A673 (cell line): ENCODE results near the gene DOCK6. TPM values are rescaled to one million over a fixed set of nuclear protein-coding genes. Genes with fewer than 3 reads are reported as not detected.

Source experiments
- BruUV-seq: library from RNA; stranded (reverse); fragments of 400-500 nt; replicated peaks from 2 replicates; lab custom pipeline; 2021; lab: Mats Ljungman, UMichigan
- CTCF ChIA-PET: fragments of 300-600 bp; sonication (Branson Sonifier 250); formaldehyde crosslinking; loops from one replicate; lab custom pipeline; 2022; ENCODE audit warnings: antibody characterized with exemption; lab: Charles Lee
- POLR2A ChIA-PET: fragments of 300-600 bp; sonication (Branson Sonifier 250); formaldehyde crosslinking; loops from one replicate; lab custom pipeline; 2022; ENCODE audit warnings: antibody characterized with exemption; ENCODE audit not compliant: low non-redundant PET; lab: Charles Lee
- DNase-seq: peaks from one replicate; pipeline ENCODE4 v3.0.0-alpha.2; 2015; ENCODE audit warnings: low spot score
- H3K27ac ChIP-seq: fragments of 200-600 bp; sonication (generic); 2 replicates; pipeline ENCODE4 v1.5.1; 2016; ENCODE audit warnings: mixed run types, low read depth, mild to moderate bottlenecking, mixed read lengths, antibody characterized with exemption, low read length; ENCODE audit not compliant: poor library complexity, severe bottlenecking
- H3K27me3 ChIP-seq: fragments of 200-600 bp; sonication (generic); replicated peaks from 2 replicates; pipeline ENCODE4 v1.6.1; 2017; ENCODE audit warnings: mixed run types, low read depth, mild to moderate bottlenecking, mixed read lengths, antibody characterized with exemption, low read length; ENCODE audit not compliant: insufficient read depth, poor library complexity
- H3K36me3 ChIP-seq: fragments of 200-600 bp; sonication (generic); 2 replicates; pipeline ENCODE4 v1.6.1; 2016; ENCODE audit warnings: mixed run types, mild to moderate bottlenecking, mixed read lengths, antibody characterized with exemption, low read length; ENCODE audit not compliant: insufficient read depth, poor library complexity, severe bottlenecking
- H3K4me1 ChIP-seq: fragments of 200-600 bp; sonication (generic); 2 replicates; pipeline ENCODE4 v1.6.1; 2017; ENCODE audit warnings: mixed run types, mild to moderate bottlenecking, mixed read lengths, antibody characterized with exemption, low read length; ENCODE audit not compliant: insufficient read depth, poor library complexity, severe bottlenecking
- H3K4me3 ChIP-seq: fragments of 200-600 bp; sonication (generic); 2 replicates; pipeline ENCODE4 v1.5.1; 2016; ENCODE audit warnings: low read depth, mixed run types, mild to moderate bottlenecking, mixed read lengths, low read length; ENCODE audit not compliant: poor library complexity, severe bottlenecking
- H3K9me3 ChIP-seq: fragments of 200-600 bp; sonication (generic); 2 replicates; pipeline ENCODE4 v1.6.1; 2016; ENCODE audit warnings: mixed run types, low read depth, mild to moderate bottlenecking, mixed read lengths, antibody characterized with exemption, low read length; ENCODE audit not compliant: poor library complexity, severe bottlenecking
- EZH2 ChIP-seq: fragments of 200-600 bp; sonication (generic); IDR thresholded peaks from 2 replicates; pipeline ENCODE4 v1.6.1; 2017; ENCODE audit warnings: borderline replicate concordance, low read depth, mild to moderate bottlenecking, mixed read lengths, antibody characterized with exemption, low read length; ENCODE audit not compliant: poor library complexity, severe bottlenecking
- intact Hi-C: fragments of 100-400 bp; cut with micrococcal nuclease; formaldehyde crosslinking; loops from one replicate; pipeline ENCODE4 v1.10.0; 2022; ENCODE audit not compliant: unreplicated experiment
- total RNA-seq: library from RNA; stranded (reverse); gene quantifications from 2 replicates; pipeline ENCODE4 v1.2.3, GENCODE V29; 2021
- TF ChIP-seq, protein P1 (sequence below): fragments of 300-800, 200-600 bp; sonication (generic); conservative IDR thresholded peaks from 2 replicates; pipeline ENCODE4 v1.5.1; 2017; ENCODE audit warnings: low read depth, mild to moderate bottlenecking, antibody characterized with exemption, low read length, moderate library complexity, mixed read lengths

The DOCK6 gene
- total RNA-seq, 1 experiment from 2014 or later: 15.6 TPM

DNA sequence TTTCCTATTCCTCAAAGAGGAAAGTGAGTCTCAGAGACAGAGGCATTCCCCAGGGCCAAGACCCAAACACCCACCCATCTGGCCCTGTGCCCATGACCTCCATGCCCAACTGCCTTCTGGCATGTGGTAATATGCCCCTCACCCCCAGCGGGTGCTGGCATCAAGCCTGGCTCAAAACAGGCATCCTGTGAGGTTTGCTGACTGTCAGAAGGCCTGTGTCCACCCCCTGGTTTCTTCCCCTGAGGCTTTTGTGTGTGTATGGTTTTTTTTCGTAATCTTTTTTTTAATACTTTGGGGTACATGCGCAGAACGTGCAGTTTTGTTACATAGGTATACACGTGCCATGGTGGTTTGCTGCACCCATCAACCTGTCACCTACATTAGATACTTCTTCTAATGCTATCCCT lies 57.4 kb downstream of the DOCK6 start:
- CTCF ChIA-PET: interaction anchor here (1.1 kb wide), 1 partner anchor 67 kb away, joined by 3 read pairs; no protein-coding TSS in a partner anchor
- DNase-seq: no peak

DNA sequence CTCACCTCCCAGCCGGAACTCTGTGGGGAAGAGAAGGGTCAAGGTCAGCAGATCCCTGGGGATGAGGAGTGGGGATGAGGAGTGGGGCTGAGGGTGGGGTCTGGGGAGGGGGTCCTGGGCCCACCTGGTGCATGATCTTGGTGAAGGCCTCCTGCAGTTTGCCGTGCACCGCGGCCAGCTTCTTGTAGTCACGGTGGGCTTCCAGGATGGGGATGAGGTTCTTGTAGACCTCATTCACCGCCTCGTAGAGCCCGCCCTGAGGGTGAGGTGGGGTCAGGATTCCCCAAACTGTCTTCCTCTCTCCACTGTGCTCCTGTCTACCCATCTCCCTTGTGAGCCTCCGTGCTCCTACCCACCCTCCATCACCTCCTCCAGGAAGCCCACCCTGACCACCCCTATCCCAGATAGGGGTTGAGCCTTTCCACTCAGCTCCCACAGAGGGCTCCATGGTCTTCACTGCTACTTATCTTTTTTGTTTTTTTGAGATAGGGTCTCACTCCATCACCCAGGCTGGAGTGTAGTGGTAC lies 58.2 kb downstream of the DOCK6 start:
- Histone ChIP-seq H3K9me3 (no peaks in the 10 kb centered on the region), H3K4me1 (peaks cover 9% of the 10 kb centered on the region), H3K4me3 (no peak overlapping the region), H3K27me3 (no peaks in the 10 kb centered on the region), H3K36me3 (no peaks in the 10 kb centered on the region), H3K27ac (no peak overlapping the region)
- no peak for DNase-seq
- no TSS peak for BruUV-seq
- ChIA-PET CTCF (interaction anchor here (1.1 kb wide), 1 partner anchor 66 kb away, joined by 3 read pairs; no protein-coding TSS in a partner anchor), POLR2A (no interaction called here)
- TF ChIP-seq EZH2: no peak
- TF ChIP-seq, protein P1, sequence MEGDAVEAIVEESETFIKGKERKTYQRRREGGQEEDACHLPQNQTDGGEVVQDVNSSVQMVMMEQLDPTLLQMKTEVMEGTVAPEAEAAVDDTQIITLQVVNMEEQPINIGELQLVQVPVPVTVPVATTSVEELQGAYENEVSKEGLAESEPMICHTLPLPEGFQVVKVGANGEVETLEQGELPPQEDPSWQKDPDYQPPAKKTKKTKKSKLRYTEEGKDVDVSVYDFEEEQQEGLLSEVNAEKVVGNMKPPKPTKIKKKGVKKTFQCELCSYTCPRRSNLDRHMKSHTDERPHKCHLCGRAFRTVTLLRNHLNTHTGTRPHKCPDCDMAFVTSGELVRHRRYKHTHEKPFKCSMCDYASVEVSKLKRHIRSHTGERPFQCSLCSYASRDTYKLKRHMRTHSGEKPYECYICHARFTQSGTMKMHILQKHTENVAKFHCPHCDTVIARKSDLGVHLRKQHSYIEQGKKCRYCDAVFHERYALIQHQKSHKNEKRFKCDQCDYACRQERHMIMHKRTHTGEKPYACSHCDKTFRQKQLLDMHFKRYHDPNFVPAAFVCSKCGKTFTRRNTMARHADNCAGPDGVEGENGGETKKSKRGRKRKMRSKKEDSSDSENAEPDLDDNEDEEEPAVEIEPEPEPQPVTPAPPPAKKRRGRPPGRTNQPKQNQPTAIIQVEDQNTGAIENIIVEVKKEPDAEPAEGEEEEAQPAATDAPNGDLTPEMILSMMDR: no peak
- intact Hi-C loops: loop anchor here (1.0 to 10.0 kb wide), 3 partner anchors 67 to 259 kb away; no protein-coding TSS in a partner anchor

More for the DNA sequence above, 57.4 kb downstream of the DOCK6 start:
- H3K4me3 ChIP-seq: no peak overlapping the region
- H3K9me3 ChIP-seq: no peaks in the 10 kb centered on the region
- H3K27ac ChIP-seq: no peak overlapping the region
- BruUV-seq: no TSS peak
- no peaks in the 10 kb centered on the region for H3K27me3 ChIP-seq
- intact Hi-C loops: loop anchor here (1.0 to 10.0 kb wide), 3 partner anchors 68 to 260 kb away; no protein-coding TSS in a partner anchor
- POLR2A ChIA-PET: no interaction called here
- peaks cover 9% of the 10 kb centered on the region for H3K4me1 ChIP-seq
- no peak for TF ChIP-seq EZH2
- TF ChIP-seq, protein P1: no peak
- H3K36me3 ChIP-seq: no peaks in the 10 kb centered on the region

DNA sequence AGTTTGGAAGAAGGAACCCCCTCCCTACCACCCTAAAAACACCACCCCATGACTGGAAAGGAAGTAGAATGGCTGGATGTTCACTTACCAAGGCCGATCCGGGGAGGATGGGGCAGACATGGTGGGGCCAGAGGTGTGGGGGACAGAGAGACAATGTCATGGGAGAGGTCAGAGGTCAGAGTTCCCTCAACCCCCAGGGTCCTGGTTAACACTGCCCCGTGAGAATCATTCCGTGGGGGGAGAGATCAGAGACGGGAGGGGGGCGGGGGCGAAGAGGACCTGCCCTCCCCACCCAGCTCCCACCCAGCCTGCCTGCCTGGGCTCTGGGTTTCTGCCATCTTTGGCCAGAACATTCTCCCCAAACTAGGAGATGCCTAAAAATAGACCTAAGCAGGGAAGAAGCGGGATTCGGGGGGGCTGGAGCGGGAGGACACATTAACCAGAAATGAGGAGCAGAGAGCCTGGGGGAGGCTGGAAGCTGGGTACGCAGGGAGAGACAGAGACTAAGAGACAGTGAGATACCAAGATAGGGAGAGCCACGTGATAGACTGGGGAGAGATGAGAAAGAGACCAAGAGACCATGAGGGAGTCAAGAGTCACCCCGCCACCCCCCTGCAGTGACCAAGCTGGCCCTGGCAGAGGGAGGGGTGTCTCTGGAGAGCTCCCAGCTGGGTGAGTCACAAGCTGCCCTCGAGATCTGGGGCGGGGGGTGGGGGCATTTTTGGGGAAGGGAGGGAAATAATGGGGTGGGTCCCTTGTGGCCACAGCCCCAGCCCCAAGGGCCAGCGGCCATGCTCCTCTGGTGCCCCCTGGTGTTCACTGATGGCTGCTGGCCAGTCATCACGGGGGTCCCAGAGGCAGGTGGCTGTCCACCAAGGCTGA lies 58.9 kb downstream of the DOCK6 start:
- Histone ChIP-seq H3K36me3 (no peaks in the 10 kb centered on the region), H3K4me3 (no peak overlapping the region), H3K27ac (peak overlapping the region; percentile 50), H3K27me3 (no peaks in the 10 kb centered on the region), H3K9me3 (no peaks in the 10 kb centered on the region), H3K4me1 (peaks cover 14% of the 10 kb centered on the region)
- BruUV-seq: no TSS peak
- no peak for TF ChIP-seq EZH2
- TF ChIP-seq, protein P1: peak; percentile 71
- DNase-seq: peak; percentile 57
- intact Hi-C loops: loop anchor here (1.0 to 10.0 kb wide), 3 partner anchors 66 to 259 kb away; no protein-coding TSS in a partner anchor
- POLR2A ChIA-PET: no interaction called here
- CTCF ChIA-PET: interaction anchor here (1.1 kb wide), 1 partner anchor 65 kb away, joined by 3 read pairs; no protein-coding TSS in a partner anchor
